Mesothelial cell of epicardium (in vitro differentiated cells): ENCODE data around the gene PFKFB3. TPM values are rescaled to one million over a fixed set of nuclear protein-coding genes. Genes with fewer than 3 reads are reported as not detected.
A peak's percentile ranks its signal among the peaks of the same experiment; 100 is the strongest.

Experiments
- DNase-seq, 2 experiments: peaks; one replicate each; pipeline ENCODE4 v3.0.0; 2021; ENCODE audit warnings: low spot score in 2 of 2; ENCODE audit not compliant: unreplicated experiment in 2 of 2
- H3K27ac Mint-ChIP-seq: 2 replicates; pipeline ENCODE4 v1.8.0; 2021; ENCODE audit warnings: mixed read lengths
- H3K27me3 Mint-ChIP-seq: 2 replicates; pipeline ENCODE4 v1.8.0; 2021; ENCODE audit warnings: low read depth, mixed read lengths
- H3K36me3 Mint-ChIP-seq: 2 replicates; pipeline ENCODE4 v1.8.0; 2021; ENCODE audit warnings: mixed read lengths
- H3K4me1 Mint-ChIP-seq: 2 replicates; pipeline ENCODE4 v1.8.0; 2021; ENCODE audit warnings: mixed read lengths
- H3K4me3 Mint-ChIP-seq: 2 replicates; pipeline ENCODE4 v1.8.0; 2021; ENCODE audit warnings: mild to moderate bottlenecking, moderate library complexity, mixed read lengths
- H3K9me3 Mint-ChIP-seq: 2 replicates; pipeline ENCODE4 v1.8.0; 2021; ENCODE audit warnings: mixed read lengths
- total RNA-seq: library from RNA; stranded (reverse); gene quantifications from 3 replicates; pipeline ENCODE4 v1.2.1, GENCODE V29; 2021
- TF ChIP-seq, protein P1 (sequence below): fragments of 200-600 bp; sonication (generic); IDR thresholded peaks from one replicate; pipeline ENCODE4 v1.5.0; 2021; ENCODE audit warnings: antibody characterized with exemption; ENCODE audit not compliant: unreplicated experiment

The PFKFB3 gene
- total RNA-seq, 1 donor from 2014 or later, result 51.5 TPM

DNA sequence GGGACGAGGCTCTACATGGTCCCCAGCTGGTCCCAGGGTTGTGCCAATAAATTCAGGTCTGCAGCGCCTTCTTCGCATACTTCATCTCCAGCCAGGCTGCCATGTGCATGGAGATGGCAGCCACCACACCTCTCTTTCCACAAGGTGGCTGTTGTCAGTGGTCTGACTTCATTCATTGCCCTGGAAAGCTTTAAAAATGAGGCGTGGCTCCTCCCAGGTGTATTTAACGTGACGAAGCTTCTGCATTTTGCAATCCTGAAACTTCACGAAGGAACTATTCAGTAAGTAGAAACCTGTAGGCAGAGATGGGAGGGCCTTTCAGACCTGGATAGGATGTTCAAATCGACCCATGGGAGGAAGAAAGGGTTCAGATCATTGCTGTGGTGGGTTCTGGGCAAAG, 53.7 kb downstream of the PFKFB3 start:
- TF ChIP-seq, protein P1, sequence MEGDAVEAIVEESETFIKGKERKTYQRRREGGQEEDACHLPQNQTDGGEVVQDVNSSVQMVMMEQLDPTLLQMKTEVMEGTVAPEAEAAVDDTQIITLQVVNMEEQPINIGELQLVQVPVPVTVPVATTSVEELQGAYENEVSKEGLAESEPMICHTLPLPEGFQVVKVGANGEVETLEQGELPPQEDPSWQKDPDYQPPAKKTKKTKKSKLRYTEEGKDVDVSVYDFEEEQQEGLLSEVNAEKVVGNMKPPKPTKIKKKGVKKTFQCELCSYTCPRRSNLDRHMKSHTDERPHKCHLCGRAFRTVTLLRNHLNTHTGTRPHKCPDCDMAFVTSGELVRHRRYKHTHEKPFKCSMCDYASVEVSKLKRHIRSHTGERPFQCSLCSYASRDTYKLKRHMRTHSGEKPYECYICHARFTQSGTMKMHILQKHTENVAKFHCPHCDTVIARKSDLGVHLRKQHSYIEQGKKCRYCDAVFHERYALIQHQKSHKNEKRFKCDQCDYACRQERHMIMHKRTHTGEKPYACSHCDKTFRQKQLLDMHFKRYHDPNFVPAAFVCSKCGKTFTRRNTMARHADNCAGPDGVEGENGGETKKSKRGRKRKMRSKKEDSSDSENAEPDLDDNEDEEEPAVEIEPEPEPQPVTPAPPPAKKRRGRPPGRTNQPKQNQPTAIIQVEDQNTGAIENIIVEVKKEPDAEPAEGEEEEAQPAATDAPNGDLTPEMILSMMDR, result no peak

DNA sequence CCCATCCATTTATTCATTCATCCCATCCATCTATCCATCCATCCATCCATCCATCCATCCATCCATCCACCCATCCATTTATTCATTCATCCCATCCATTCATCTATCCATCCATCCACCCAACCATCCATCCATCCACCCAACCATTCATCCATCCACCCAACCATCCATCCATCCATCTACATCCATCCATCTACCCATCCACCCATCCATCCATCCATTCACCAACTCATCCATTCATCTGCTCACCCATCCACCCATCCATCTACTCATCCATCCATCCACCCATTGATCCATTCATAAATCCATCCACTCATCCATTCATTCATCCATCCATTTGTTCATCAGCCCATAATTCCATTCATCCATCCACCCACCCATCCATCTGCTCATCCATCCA, 56.4 kb downstream of the PFKFB3 start:
- H3K4me3 Mint-ChIP-seq, result no peak overlapping the region

More for the DNA sequence above, 53.7 kb downstream of the PFKFB3 start:
- peaks cover 36% of the 10 kb centered on the region for H3K27me3 Mint-ChIP-seq
- no peak for DNase-seq
- H3K9me3 Mint-ChIP-seq, result peaks cover 23% of the 10 kb centered on the region
- no peaks in the 10 kb centered on the region for H3K4me1 Mint-ChIP-seq
- H3K4me3 Mint-ChIP-seq, result no peak overlapping the region
- peaks cover 10% of the 10 kb centered on the region for H3K36me3 Mint-ChIP-seq
- no peak overlapping the region for H3K27ac Mint-ChIP-seq

DNA sequence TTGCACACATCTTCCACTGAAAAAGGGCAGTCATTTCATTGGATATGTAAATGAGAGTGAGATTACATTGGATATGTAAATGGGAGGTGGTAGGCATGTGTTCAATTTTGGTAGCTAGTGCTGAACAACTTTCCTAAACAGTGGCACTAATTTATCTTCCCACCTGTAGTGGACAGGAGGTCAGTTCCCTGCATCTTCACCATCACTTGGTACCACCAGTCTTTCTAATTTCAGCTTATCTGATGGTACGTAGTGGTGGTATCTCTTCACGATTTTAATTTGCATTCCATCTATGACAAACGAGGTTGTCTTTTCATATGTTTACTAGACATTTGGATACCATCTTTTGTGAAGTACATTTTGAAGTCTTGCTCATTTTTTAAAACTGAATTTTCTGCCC, 58.1 kb downstream of the PFKFB3 start:
- Mint-ChIP-seq H3K4me3 (no peak overlapping the region), H3K36me3 (peaks cover 10% of the 10 kb centered on the region), H3K4me1 (no peaks in the 10 kb centered on the region), H3K27ac (no peak overlapping the region), H3K9me3 (peaks cover 31% of the 10 kb centered on the region), H3K27me3 (peaks cover 21% of the 10 kb centered on the region)
- TF ChIP-seq, protein P1, result no peak
- DNase-seq, result no peak

More for the DNA sequence above, 56.4 kb downstream of the PFKFB3 start:
- Mint-ChIP-seq H3K27me3 (peaks cover 34% of the 10 kb centered on the region), H3K9me3 (peaks cover 31% of the 10 kb centered on the region), H3K27ac (no peak overlapping the region), H3K36me3 (peaks cover 10% of the 10 kb centered on the region), H3K4me1 (no peaks in the 10 kb centered on the region)
- DNase-seq, result no peak
- TF ChIP-seq, protein P1, result no peak

DNA sequence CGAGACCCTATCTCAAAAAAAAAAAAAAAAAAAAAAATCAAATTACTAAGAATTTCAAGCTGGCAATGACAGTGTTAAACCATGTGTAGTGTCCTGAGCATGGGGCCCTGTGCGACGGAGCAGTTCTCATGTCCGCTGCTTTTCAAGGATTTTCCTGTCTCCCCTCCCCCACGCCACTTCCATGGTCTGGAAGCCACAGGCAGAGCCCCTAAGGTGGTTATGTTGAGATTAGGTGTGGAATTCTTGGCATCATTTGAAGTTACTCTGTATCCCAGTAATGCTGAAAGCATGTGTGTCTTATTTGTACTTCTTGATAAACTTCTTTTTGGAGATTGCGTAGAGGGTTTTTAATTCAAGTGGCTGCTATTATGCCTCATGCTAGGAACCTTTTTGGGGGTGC, 65.2 kb downstream of the PFKFB3 start:
- DNase-seq, result no peak
- Mint-ChIP-seq H3K27ac (peak overlapping the region; percentile 61), H3K4me3 (no peak overlapping the region), H3K4me1 (peaks cover 3% of the 10 kb centered on the region), H3K36me3 (no peaks in the 10 kb centered on the region), H3K27me3 (no peaks in the 10 kb centered on the region), H3K9me3 (peaks cover 3% of the 10 kb centered on the region)
- TF ChIP-seq, protein P1, result no peak

DNA sequence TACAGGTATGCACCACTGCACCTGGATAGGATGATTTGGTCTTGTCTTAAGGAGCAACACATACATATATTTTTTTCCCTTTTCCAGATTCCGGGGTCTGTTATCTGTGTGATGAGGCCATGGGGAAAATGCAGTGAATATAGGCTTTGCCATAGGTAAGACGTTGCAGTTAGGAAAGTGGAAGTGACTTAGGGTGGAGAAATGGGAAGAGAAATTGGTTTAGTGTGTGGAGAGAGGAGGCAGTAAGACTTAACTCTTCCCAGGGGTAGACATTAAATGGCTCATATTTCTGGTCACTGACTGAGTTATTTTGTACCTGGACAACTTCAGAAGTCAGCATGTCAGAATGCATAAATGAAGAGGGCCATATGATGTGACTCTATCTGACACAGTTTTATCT, 66.7 kb downstream of the PFKFB3 start:
- no peak overlapping the region for H3K4me3 Mint-ChIP-seq
- no peak for DNase-seq
- TF ChIP-seq, protein P1, result no peak
- H3K4me1 Mint-ChIP-seq, result peaks cover 3% of the 10 kb centered on the region
- H3K27ac Mint-ChIP-seq, result no peak overlapping the region
- no peaks in the 10 kb centered on the region for H3K36me3 Mint-ChIP-seq
- no peaks in the 10 kb centered on the region for H3K9me3 Mint-ChIP-seq
- H3K27me3 Mint-ChIP-seq, result no peaks in the 10 kb centered on the region
